Neural progenitor cell (in vitro differentiated cells): ENCODE data around the gene STON2. TPM values are rescaled to one million over a fixed set of nuclear protein-coding genes. Genes with fewer than 3 reads are reported as not detected.
A peak's percentile ranks its signal among the peaks of the same experiment; 100 is the strongest.

Experiments used
- DNase-seq: peaks from one replicate; pipeline ENCODE4 v3.0.0-alpha.2; 2016; ENCODE audit warnings: low spot score
- H2AFZ ChIP-seq: fragments of 200-600 bp; sonication (generic); replicated peaks from 2 replicates; pipeline ENCODE4 v1.6.1; 2016; ENCODE audit warnings: antibody characterized with exemption
- H3F3A ChIP-seq: fragments of 200-600 bp; sonication (generic); 2 replicates; pipeline ENCODE4 v1.6.1; 2016; ENCODE audit warnings: antibody characterized with exemption, low read depth
- H3K27ac ChIP-seq: fragments of 200-600 bp; sonication (generic); 2 replicates; pipeline ENCODE4 v1.5.1; 2016; ENCODE audit warnings: mild to moderate bottlenecking
- H3K27me3 ChIP-seq: fragments of 200-600 bp; sonication (generic); 2 replicates; pipeline ENCODE4 v1.6.1; 2016; ENCODE audit warnings: mild to moderate bottlenecking, moderate library complexity
- H3K36me3 ChIP-seq: fragments of 200-600 bp; sonication (generic); 2 replicates; pipeline ENCODE4 v1.5.1; 2016
- H3K4me1 ChIP-seq: fragments of 200-600 bp; sonication (generic); 2 replicates; pipeline ENCODE4 v1.6.1; 2016; ENCODE audit warnings: mixed run types
- H3K4me2 ChIP-seq: fragments of 200-600 bp; sonication (generic); 2 replicates; pipeline ENCODE4 v1.6.1; 2016
- H3K4me3 ChIP-seq: fragments of 200-600 bp; sonication (generic); 2 replicates; pipeline ENCODE4 v1.5.1; 2016
- H3K79me2 ChIP-seq: fragments of 200-600 bp; sonication (generic); 2 replicates; pipeline ENCODE4 v1.6.1; 2016; ENCODE audit warnings: low read depth
- H3K9ac ChIP-seq: fragments of 200-600 bp; sonication (generic); 2 replicates; pipeline ENCODE4 v1.6.1; 2016
- H3K9me3 ChIP-seq: fragments of 200-600 bp; sonication (generic); 2 replicates; pipeline ENCODE4 v1.5.1; 2016; ENCODE audit warnings: low read depth
- H4K20me1 ChIP-seq: fragments of 200-600 bp; sonication (generic); 2 replicates; pipeline ENCODE4 v1.6.1; 2016; ENCODE audit warnings: low read depth
- H3K27ac Mint-ChIP-seq: 3 replicates; pipeline ENCODE4 v1.8.0; 2021; ENCODE audit warnings: mixed read lengths
- H3K27me3 Mint-ChIP-seq: 2 replicates; pipeline ENCODE4 v1.8.0; 2022; ENCODE audit warnings: low read depth, mild to moderate bottlenecking, inconsistent platforms, moderate library complexity, mixed read lengths; ENCODE audit not compliant: insufficient read depth
- H3K36me3 Mint-ChIP-seq: 3 replicates; pipeline ENCODE4 v1.8.0; 2021; ENCODE audit warnings: mixed read lengths
- H3K4me1 Mint-ChIP-seq: 3 replicates; pipeline ENCODE4 v1.8.0; 2021; ENCODE audit warnings: mixed read lengths
- H3K4me3 Mint-ChIP-seq: 3 replicates; pipeline ENCODE4 v1.8.0; 2021; ENCODE audit warnings: mild to moderate bottlenecking, moderate library complexity, mixed read lengths
- H3K9me3 Mint-ChIP-seq: 3 replicates; pipeline ENCODE4 v1.8.0; 2020; ENCODE audit warnings: mixed read lengths
- CTCF ChIP-seq: fragments of 200-600 bp; sonication (generic); IDR thresholded peaks from 2 replicates; pipeline ENCODE4 v1.5.1; 2017; ENCODE audit warnings: antibody characterized with exemption, mild to moderate bottlenecking
- EZH2 ChIP-seq: fragments of 200-600 bp; sonication (generic); IDR thresholded peaks from 2 replicates; pipeline ENCODE4 v1.6.1; 2017; ENCODE audit warnings: antibody characterized with exemption, mild to moderate bottlenecking, moderate library complexity
- EZH2phosphoT487 ChIP-seq: fragments of 200-600 bp; sonication (generic); IDR thresholded peaks from 2 replicates; pipeline ENCODE4 v1.6.1; 2017; ENCODE audit warnings: antibody characterized with exemption
- total RNA-seq: library from RNA; depleted of rRNA; stranded (reverse); fragments of >200 nt; gene quantifications from 2 replicates; pipeline ENCODE4 v1.2.3, GENCODE V29; 2015; ENCODE audit warnings: low replicate concordance

Gene STON2
- total RNA-seq, 1 donor from 2014 or later, result 31.1 TPM

GRCh38 chr14:81329640-81330381, 70.3 kb downstream of the STON2 start:
- TF ChIP-seq EZH2, result no peak
- TF ChIP-seq CTCF, result no peak
- no peak for TF ChIP-seq EZH2phosphoT487
- H3K4me3 ChIP-seq, result no peak overlapping the region
- no peak overlapping the region for H3K4me3 Mint-ChIP-seq
- peaks cover 17% of the 10 kb centered on the region for H3K4me1 ChIP-seq
- H3K27ac ChIP-seq, result no peak overlapping the region
- H3K36me3 ChIP-seq, result no peaks in the 10 kb centered on the region
- H3K9ac ChIP-seq, result no peak overlapping the region
- H3K27ac Mint-ChIP-seq, result no peak overlapping the region
- no peaks in the 10 kb centered on the region for H3K27me3 ChIP-seq
- peaks cover 4% of the 10 kb centered on the region for H3F3A ChIP-seq
- H3K9me3 ChIP-seq, result no peaks in the 10 kb centered on the region
- H3K36me3 Mint-ChIP-seq, result peaks cover 12% of the 10 kb centered on the region
- no peaks in the 10 kb centered on the region for H3K79me2 ChIP-seq
- H3K4me2 ChIP-seq, result no peak overlapping the region
- H4K20me1 ChIP-seq, result peaks cover 9% of the 10 kb centered on the region
- H3K4me1 Mint-ChIP-seq, result peaks cover 6% of the 10 kb centered on the region
- no peak for DNase-seq
- no peak overlapping the region for H2AFZ ChIP-seq
- H3K27me3 Mint-ChIP-seq, result peaks cover 8% of the 10 kb centered on the region
- no peaks in the 10 kb centered on the region for H3K9me3 Mint-ChIP-seq

DNA sequence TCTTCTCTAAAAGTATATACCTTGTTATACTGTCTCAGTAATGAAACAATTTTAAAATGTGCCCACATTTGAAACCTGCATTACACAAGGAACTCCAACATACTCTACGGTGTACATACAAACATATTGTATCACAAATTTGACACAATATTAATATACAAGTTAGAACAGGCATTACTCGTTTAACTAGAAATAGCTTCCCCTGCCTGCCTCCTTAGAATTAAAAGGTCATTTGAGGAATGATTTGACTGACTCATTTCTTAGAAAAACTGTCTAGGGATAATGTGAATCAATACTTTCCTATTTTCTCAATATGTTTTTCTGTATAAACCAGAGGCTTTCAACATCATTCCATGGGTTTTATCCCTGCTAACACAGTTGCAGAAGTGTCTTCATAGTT, 73.7 kb downstream of the STON2 start:
- TF ChIP-seq CTCF, result no peak
- no peak for TF ChIP-seq EZH2
- TF ChIP-seq EZH2phosphoT487, result no peak
- no peaks in the 10 kb centered on the region for H3K27me3 ChIP-seq
- H3K4me3 Mint-ChIP-seq, result no peak overlapping the region
- H3K9me3 ChIP-seq, result no peaks in the 10 kb centered on the region
- H4K20me1 ChIP-seq, result peaks cover 3% of the 10 kb centered on the region
- H3K36me3 ChIP-seq, result no peaks in the 10 kb centered on the region
- peaks cover 8% of the 10 kb centered on the region for H3K27me3 Mint-ChIP-seq
- H3K4me3 ChIP-seq, result no peak overlapping the region
- H3K9ac ChIP-seq, result no peak overlapping the region
- H3K4me1 ChIP-seq, result peaks cover 37% of the 10 kb centered on the region
- no peak for DNase-seq
- no peak overlapping the region for H2AFZ ChIP-seq
- peaks cover 31% of the 10 kb centered on the region for H3K4me1 Mint-ChIP-seq
- no peak overlapping the region for H3K4me2 ChIP-seq
- H3F3A ChIP-seq, result peaks cover 28% of the 10 kb centered on the region
- H3K79me2 ChIP-seq, result no peaks in the 10 kb centered on the region
- H3K27ac ChIP-seq, result no peak overlapping the region
- peaks cover 13% of the 10 kb centered on the region for H3K36me3 Mint-ChIP-seq
- H3K27ac Mint-ChIP-seq, result no peak overlapping the region
- H3K9me3 Mint-ChIP-seq, result no peaks in the 10 kb centered on the region

DNA sequence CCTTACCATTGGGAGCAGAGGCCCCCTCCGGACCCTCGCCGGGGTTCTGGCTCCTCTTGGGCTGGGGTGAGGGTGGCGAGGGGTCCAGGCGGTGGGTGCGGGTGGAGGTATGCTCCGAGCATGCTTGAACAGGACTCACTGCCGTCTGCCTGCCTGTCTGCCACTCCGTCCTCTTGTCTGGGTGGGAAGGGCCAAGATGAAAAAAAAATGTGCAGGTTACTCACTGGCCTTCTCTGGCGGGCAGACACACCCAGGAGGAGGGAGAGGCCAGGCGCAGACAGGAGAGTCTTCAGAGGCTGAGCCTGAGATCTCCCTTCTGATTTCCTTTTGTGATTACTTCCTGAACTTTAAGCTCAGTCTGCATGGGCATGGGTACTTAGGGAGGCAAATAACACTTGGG, 76.1 kb downstream of the STON2 start:
- Histone ChIP-seq H3K4me3 (peak overlapping the region; percentile 49), H2AFZ (no peak overlapping the region), H3K9me3 (no peaks in the 10 kb centered on the region), H3K4me2 (peak overlapping the region; percentile 84), H3K9ac (no peak overlapping the region), H3K79me2 (no peaks in the 10 kb centered on the region), H3K27me3 (no peaks in the 10 kb centered on the region), H4K20me1 (no peaks in the 10 kb centered on the region), H3K27ac (peak overlapping the region; percentile 23), H3F3A (peaks cover 28% of the 10 kb centered on the region), H3K4me1 (peaks cover 35% of the 10 kb centered on the region), H3K36me3 (no peaks in the 10 kb centered on the region)
- H3K9me3 Mint-ChIP-seq, result peaks cover 10% of the 10 kb centered on the region
- H3K27ac Mint-ChIP-seq, result peak overlapping the region; percentile 11
- DNase-seq, result peak; percentile 73
- peak overlapping the region; percentile 75 for H3K4me3 Mint-ChIP-seq
- peaks cover 4% of the 10 kb centered on the region for H3K27me3 Mint-ChIP-seq
- peaks cover 37% of the 10 kb centered on the region for H3K4me1 Mint-ChIP-seq
- peaks cover 23% of the 10 kb centered on the region for H3K36me3 Mint-ChIP-seq
- TF ChIP-seq CTCF (no peak), EZH2 (no peak), EZH2phosphoT487 (no peak)
